SK-MEL-5 (cell line): ENCODE measurements around the gene DLGAP3. TPM values are rescaled to one million over a fixed set of nuclear protein-coding genes. Genes with fewer than 3 reads are reported as not detected.

Source experiments
- DNase-seq: peaks from one replicate; pipeline ENCODE4 v3.0.0-alpha.2; 2016; ENCODE audit warnings: low read depth, low spot score
- in situ Hi-C: cut with HindIII; loops from 2 replicates; pipeline ENCODE4 v1.10.0; 2016; ENCODE audit warnings: low sequenced_read_pairs, high pct_unique_total_duplicates, low pct_unique_long_range_greater_than_20kb
- total RNA-seq: library from RNA; depleted of rRNA; stranded (reverse); fragments of >200 nt; shearing (Covaris generic); gene quantifications from 2 replicates; pipeline ENCODE4 v1.2.3, GENCODE V29; 2014

The DLGAP3 gene
- total RNA-seq, 1 experiment from 2014 or later: 1.8 TPM

DNA sequence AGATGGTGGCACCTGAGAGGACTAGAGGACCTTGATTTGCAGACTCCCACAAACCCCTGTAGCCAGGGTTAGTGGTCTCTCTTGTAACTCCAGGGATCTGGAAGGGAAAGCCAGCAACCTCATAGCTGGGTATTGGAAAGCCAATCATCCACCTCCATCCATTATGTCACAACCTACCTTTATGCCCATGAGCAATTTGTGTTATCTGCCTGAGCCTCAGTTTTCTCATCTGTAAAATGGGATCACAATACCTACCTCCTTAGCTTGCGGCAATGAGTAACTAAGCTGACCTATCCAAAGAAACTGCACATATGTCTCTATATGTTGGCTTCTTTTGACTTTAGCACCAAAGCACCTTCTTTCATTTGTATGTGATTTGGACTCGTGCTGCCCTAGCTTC lies 14.5 kb downstream of the DLGAP3 start:
- in situ Hi-C loops: no loop called here
- DNase-seq: no peak

DNA sequence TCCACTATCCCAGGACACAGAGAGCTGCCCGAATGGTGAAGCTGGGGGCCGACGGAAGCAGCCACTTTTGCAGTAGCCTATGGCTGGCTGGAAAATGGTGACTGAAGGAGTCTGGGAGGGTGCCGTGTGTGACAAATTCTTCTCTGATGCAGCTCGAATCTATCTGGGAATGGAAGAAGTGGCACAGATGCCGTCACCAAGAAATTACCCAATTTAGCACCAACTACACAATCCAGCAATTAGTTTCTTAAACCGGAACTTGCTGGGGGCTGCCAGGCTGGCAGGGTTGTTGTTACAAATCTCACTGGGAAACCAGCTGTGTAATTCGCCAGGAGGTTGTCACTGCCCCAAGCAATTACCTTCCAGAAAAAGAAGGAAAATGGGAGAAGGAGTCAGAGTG lies 18.0 kb downstream of the DLGAP3 start:
- in situ Hi-C loops: no loop called here
- DNase-seq: no peak

DNA sequence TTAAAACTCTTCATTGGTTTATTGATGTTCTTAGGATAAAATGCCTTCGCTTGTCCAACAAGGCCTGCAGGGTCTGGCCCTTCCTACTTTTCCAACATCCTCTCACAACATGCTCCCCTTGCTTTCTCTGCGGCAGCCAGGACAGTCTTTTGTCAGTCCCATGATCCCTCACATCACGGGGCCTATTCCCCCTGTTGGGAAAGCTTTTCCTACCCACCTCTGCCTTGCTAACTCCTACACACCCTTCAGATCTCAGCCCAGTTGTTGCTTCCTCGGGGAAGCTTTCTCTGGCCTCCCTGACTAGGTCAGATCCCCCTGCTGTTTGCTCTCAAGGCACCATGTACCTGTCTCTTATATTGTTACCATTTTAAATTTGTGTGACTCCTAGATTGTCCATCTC lies 19.0 kb downstream of the DLGAP3 start:
- in situ Hi-C loops: no loop called here
- DNase-seq: no peak

DNA sequence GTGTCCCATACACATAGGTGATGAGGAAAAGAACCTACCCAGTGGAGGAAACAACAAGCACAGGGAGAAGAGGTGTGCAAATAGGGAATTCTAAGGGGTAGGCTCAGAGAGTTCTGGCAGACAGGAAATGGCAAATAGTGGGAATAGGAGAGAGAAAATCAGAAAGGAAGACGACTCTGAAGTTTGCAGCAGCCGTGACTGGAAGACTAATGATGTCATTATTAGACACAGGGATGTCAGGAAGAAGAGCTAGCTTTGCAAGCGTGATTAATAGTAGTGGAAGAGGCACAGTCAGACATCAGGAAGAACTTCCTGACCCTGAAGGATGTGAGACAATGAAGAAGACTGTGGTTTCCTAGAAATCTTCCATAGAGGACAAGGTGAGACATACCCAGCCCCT lies 21.1 kb downstream of the DLGAP3 start:
- in situ Hi-C loops: no loop called here
- no peak for DNase-seq

DNA sequence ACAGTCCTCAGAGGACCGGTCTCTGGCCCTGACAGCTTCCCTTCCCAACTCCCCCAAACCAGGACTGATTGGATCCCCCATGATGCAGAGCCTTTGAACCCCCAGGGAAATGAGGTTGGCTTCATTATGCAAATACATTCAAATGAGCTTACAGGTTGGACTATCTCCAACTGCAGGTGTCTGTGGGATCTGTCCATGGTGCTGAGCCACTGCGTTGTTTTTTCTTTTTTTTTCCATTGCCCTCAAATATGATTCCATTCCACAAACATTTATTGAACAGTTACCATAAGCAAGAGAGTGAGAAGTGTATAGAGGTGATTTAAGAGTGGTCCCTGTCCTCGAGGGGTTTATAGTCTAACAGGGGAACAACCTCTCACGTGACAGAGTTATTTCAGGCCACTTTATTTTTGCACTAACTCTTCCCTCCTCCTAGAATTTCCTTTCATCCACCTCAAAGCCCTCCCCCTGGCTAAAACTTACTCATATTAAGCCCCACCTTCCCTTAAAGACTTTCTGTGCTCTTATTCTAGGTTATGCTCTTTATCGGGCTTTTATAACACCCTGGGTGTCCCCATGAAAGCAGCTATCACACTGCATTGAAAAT lies 21.9 kb downstream of the DLGAP3 start:
- no peak for DNase-seq
- in situ Hi-C loops: no loop called here

DNA sequence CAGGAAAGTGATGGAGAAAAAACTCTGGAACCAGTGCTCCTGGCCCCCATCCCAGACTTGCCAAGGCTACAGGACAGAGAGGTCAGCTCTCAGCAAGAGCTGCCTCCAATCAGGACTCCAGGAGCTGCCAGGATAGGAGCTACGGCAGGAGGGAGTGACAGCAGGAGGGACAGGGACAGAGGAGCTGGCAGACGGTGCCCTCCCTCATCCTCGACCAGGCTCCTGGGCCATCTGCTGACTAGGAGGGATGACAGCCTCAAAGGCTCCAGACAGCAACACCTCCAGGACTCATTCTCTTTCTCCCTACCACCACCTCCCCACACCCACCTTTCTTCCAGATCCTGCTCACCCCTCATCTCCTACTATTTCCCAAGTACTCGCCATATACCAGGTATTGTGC lies 22.7 kb downstream of the DLGAP3 start:
- DNase-seq: no peak
- in situ Hi-C loops: no loop called here

DNA sequence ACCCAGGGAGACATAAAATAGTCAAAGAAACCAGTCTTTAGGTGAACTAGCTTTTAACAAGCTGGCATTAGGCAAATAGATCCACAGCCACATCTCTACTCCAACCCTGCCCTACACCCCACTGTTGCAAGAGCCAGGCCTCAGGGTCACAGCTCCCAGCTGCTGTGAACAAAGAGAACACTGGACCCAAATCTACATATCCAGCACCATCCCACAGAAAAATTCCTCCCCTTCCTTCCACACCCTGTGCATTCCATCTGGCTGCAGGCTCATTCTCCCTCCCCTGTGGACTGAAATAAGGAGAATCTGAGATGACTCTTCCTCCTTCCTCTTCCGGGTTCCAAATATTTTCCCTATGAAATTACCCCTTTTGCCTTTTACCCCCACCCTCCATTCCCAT lies 23.2 kb downstream of the DLGAP3 start:
- in situ Hi-C loops: no loop called here
- DNase-seq: no peak

DNA sequence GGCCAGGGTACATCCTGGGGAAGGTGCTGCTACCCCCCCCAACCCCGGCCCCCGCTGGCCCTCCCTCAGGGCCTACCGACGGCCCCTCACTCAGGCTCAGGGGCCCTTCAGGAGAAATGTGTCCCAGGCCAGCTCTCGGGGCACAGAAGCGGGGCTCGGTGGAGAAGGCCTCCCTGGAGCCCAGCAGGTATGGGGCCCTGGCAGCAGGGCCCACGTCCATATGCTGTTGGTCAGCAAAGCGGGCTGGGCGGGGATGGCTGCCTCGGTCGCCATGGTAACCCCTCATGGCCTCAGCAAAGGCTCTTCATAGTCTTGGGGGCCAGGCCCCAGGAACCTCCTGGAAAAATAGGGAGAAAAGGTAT lies 24.4 kb downstream of the DLGAP3 start:
- in situ Hi-C loops: no loop called here

DNA sequence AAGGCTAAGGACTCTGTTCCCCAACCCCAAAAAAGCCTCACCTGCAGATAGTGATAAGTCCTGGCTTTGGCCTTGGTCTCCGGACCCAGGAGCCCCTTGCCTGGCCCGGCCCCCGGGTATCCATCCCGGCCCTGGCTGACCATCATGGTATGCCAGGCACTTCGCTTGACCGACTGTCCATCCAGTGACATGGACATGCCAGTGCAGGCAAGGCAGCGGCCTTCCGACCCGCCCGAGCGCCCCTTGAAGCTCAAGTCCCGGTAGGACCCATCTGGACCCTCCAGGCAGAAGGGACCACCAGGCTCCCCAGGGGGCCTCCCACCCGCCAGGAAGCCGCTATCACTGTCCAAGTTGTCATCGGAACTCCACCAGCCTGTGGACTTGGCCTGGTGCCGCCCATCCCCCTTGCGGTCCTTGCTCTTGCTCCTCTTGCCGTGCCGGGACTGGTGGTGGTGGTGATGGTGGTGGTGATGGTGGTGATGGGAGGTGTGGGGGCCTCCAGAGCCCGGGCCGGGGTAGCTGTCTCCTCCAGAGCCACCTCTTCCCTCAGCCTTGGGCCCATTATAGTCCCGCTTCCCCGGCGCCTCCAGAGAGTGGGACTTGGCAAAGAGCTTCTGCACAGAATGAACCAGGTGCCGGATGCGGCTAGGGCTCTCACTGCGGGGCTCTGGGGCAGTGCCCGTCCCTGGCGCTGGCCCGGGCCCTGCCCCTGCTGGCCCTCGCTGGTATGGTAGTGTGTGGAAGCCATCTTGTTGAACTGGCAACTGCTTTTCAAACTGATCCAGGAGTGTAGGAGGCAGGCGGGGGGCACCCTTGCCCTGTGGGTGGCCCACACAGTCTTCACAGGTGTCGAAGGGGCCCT lies 25.0 kb downstream of the DLGAP3 start:
- DNase-seq: no peak
- in situ Hi-C loops: no loop called here

More for the DNA sequence above, 24.4 kb downstream of the DLGAP3 start:
- no peak for DNase-seq

DNA sequence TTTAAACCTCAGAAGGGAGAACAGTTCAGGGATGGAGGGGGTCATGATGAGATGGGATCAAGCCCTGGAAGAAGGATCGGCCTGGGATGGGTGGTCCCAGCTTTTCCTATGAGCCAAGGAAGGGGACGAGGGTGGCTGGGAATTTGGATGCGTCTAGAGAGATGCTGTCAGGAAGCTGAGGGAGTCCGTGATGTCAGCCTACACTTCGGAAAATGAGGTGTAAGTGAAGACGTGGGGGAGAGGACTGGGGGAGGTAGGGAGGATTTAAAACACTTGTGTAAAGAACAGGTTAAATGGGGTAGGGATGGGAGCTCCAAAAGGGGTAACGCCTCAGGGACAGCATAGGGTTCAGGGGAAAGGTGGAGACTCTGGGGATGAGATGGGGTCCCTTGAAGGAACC lies 27.5 kb downstream of the DLGAP3 start:
- DNase-seq: no peak
- in situ Hi-C loops: no loop called here

DNA sequence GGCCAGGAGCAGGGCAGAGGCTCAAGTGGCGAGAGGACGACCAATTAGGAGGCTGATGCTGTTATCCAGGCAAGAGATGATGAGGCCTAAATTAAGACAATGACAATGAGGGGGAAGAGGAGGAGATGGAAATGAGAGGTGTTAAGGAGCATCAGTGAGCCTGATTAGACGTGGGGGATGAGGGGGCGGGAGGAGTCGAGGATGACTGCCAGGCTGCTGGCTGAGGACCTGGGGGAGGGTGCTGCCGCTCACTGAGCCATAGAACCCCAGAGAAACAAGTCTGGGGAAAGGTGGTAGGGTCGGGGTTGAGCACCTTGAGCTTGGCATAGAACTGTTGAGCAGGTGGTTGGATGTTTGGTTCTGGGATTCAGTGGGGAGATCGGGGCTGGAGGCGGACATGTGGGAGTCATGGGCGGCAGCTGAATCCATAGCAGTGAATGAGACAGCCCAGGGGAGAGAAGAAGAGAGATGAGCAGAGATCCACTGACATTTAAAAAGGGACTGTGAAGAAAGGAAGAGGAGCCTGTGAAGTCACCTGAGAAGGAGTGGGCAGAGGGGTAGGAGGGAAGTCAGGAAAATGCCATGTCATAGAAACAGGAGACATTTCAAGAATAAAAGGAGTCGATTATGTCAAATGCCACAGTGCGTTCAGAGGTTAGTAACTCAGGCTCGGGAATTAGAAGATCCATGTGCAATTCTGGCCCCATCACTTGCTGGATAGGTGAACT lies 28.5 kb downstream of the DLGAP3 start:
- in situ Hi-C loops: no loop called here
- no peak for DNase-seq

DNA sequence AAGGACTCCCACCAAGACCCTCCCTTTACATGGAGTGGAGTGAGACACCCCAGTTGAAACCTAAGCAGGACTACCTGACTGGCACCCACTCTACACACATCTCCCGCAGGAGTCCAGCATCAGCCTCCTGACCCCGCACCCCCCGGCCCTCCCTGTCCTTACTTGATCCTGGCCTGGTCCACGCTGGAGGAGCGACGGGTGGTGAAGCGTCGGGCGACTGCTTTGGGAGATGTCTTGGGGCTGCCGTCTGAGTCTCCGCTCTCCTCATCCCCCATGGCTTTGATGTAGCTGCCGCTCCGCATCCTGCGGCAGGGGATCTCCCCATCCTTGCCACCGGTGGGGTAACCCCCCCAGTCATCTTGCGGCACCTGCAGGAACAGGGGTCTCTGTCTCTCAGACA lies 29.5 kb downstream of the DLGAP3 start:
- DNase-seq: no peak
- in situ Hi-C loops: no loop called here

DNA sequence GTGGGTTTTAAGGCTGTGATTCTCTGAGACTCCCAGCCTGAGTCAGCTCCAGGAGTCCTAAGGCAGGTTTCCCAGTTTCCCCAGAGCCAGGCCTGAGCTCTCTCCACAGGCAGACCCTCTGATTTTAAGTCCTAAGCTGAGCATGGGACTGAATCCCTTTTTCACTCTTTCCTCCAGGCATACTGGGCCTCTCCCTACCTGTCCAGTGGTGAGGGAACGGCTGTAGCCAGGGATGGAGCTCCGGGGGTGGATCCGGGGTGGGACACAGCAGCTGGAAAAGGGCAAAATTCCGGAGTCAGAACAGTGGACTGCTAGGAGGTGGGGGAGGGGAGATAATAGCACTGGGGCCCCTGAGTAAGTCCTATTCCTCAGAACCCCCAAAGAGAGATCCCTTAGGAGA lies 30.0 kb downstream of the DLGAP3 start:
- in situ Hi-C loops: no loop called here
- DNase-seq: no peak

DNA sequence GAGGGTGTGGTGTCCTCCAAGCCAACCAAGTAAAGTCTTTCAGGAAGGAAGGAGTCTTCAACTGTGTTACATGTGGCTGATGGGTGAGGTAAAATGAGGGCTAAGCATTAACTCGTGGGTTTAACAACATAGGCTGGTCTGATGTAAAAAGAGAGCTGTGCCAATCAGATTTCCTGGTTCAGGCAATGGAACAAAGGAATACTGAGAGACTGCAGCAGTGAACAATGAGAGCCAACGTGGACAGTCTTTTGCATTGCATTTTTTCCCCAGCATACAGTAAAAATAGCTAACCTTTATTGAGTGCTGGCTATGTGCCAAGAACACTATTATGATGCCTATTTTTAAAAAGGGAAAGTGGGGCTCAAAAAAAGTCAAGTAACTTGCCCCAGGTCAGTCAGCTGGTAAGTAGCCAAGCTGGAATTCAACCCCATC lies 31.1 kb downstream of the DLGAP3 start:
- in situ Hi-C loops: no loop called here
- peak; percentile 9 for DNase-seq

DNA sequence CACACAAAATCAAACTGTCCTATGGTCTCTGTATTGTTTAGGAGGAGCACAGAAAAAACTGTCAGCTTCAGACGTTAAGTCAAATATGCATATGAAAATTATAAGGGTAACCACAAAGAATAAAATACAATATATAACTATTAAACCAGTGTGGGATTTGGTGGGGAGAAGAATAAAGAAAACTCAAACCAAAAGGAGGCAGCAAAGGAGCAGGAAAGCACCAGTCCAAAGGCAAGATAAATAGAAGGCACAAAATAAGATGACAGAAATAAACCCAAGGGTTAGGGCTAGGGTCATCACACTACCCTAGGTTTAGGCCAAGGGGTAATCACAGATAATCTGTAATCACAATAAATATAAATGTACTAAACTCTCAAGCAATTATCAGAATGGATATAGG lies 32.8 kb downstream of the DLGAP3 start:
- DNase-seq: no peak
- in situ Hi-C loops: no loop called here

DNA sequence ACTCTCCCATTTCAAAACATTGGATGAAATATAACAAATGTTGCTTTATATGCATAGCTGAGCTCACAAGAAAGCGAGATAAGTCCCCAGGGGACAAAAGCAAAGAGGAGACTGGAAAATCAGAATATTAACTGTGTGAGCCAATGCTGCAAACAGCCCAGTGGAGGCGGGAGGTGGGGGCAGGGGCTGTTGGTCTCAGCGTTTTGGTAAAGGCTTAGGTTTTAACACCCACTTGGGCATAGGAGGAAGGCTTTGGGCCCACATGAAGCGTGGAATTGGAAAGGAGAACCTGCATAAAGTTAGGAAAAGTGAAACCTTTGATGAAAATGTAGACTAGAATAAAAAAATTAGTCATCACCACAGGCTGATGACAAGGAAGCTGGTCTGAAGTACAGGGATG lies 39.7 kb downstream of the DLGAP3 start:
- peak; percentile 26 for DNase-seq
- in situ Hi-C loops: no loop called here

DNA sequence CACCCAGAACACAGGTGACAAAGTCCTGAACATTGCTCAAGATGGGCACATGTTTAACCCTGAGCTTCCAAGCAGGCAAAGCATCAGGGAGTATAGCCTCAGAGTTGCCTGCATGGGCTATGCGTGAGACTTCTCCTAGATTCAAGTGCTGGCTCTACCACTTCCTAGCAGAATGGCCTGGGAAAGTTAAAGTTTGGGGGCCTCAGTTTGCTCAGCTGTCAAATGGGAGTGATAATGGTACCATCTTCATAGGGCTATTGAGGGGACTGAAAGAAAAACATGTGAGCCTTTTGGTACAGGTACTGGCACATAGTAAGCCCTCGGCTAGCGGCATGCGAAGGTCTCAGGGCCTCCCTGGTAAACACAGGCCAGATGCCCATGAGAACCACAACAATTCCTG lies 41.9 kb downstream of the DLGAP3 start:
- in situ Hi-C loops: no loop called here
- DNase-seq: no peak

DNA sequence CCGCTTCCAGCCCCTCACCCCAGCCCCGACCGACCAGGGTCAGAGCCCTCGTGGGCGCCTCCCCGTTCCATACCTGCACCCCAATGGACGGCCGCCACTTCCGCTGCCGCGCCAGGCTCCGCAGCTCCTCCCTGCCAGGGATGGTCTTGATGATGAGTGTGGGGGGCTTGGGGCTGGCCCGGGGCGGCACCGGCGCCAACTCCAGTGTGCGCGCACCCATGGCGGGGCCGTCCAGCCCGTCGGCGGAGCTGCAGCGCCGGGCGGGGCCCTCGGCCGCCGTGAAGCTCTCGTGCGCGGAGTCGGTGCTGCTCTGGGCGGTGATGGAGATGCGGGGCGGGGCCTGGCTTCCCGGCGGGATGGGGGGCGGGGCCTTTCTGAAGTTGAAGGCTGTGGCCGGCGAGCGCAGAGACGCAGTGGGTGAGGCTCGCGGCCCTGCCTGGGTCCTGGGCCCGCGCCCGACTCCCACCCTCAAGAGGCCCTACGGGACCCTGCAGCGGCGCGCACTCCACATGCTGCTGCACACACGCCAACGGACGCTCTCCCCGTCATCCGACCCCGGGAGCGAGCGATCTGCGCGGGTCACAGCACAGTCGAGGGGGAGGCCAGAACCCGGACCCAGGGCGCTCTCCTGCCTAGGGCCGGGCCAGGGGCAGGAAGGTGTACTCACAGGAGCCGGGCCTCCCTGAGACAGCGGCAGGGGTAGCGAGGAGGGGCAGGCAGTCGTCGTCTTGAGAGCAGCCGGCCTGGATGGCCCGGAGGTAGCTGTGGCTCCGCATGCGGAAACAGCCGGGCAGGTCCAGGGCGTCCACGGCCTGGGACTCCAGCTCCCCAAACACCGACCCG lies 43.8 kb downstream of the DLGAP3 start:
- DNase-seq: no peak

More for the DNA sequence above, 43.8 kb downstream of the DLGAP3 start:
- in situ Hi-C loops: no loop called here
